HL-60 (cell line): ENCODE data around the gene VGLL2.

ENCODE experiments used
- DNase-seq, 2 experiments: peaks; one replicate each; pipeline ENCODE4 v3.0.0-alpha.2; 2010 to 2020; ENCODE audit warnings: low read depth in 1 of 2, low spot score in 1 of 2
- H3K27ac ChIP-seq: fragments of 250-450 bp; sonication (Bioruptor Pico); replicated peaks from 2 replicates; pipeline ENCODE4 v1.5.1; 2020; ENCODE audit warnings: mild to moderate bottlenecking, moderate library complexity
- H3K27me3 ChIP-seq: fragments of 250-450 bp; sonication (Bioruptor Pico); 2 replicates; pipeline ENCODE4 v1.5.1; 2021; ENCODE audit warnings: mild to moderate bottlenecking, moderate library complexity; ENCODE audit not compliant: insufficient read depth, poor library complexity, severe bottlenecking
- H3K4me3 ChIP-seq: replicated peaks from 2 replicates; pipeline ENCODE4 v1.5.1; 2011; ENCODE audit warnings: mild to moderate bottlenecking, control low read depth, low read length; ENCODE audit not compliant: insufficient read depth
- CTCF ChIP-seq: IDR thresholded peaks from one replicate; pipeline ENCODE4 v1.5.1; 2011; ENCODE audit warnings: low read length, control low read depth, inconsistent platforms; ENCODE audit not compliant: insufficient read depth
- GABPA ChIP-seq: IDR thresholded peaks from 2 replicates; pipeline ENCODE4 v1.6.1; 2012; ENCODE audit warnings: low read depth
- POLR2AphosphoS5 ChIP-seq: IDR thresholded peaks from 2 replicates; pipeline ENCODE4 v1.6.1; 2012; ENCODE audit warnings: low read depth
- REST ChIP-seq: IDR thresholded peaks from 2 replicates; pipeline ENCODE4 v1.6.1; 2012; ENCODE audit warnings: low read depth; ENCODE audit not compliant: insufficient replicate concordance
- SPI1 ChIP-seq: IDR thresholded peaks from 2 replicates; pipeline ENCODE4 v1.6.1; 2012; ENCODE audit warnings: low read depth, mild to moderate bottlenecking, borderline replicate concordance

VGLL2 gene

GRCh38 chr6:117264692-117265409 is 507 bp upstream of the VGLL2 start:
- DNase-seq = no peak
- H3K4me3 ChIP-seq = no peak overlapping the region
- H3K27me3 ChIP-seq = peaks cover 87% of the 10 kb centered on the region
- TF ChIP-seq SPI1 (no peak), CTCF (no peak), REST (no peak), POLR2AphosphoS5 (no peak), GABPA (no peak)
- H3K27ac ChIP-seq = no peak overlapping the region

- DNase-seq = no peak
- H3K27me3 ChIP-seq = peaks cover 86% of the 10 kb centered on the region
- TF ChIP-seq CTCF (no peak), SPI1 (no peak), POLR2AphosphoS5 (no peak), REST (no peak), GABPA (no peak)
- H3K4me3 ChIP-seq = no peak overlapping the region
- no peak overlapping the region for H3K27ac ChIP-seq
These were observed 1.1 kb downstream of the VGLL2 start for GRCh38 chr6:117266257-117267053.

- Histone ChIP-seq H3K4me3 (no peak overlapping the region), H3K27ac (no peak overlapping the region), H3K27me3 (peaks cover 84% of the 10 kb centered on the region)
- DNase-seq = no peak
- TF ChIP-seq CTCF (no peak), POLR2AphosphoS5 (no peak), GABPA (no peak), REST (no peak), SPI1 (no peak)
These were observed 1.6 kb downstream of the VGLL2 start for GRCh38 chr6:117267054-117267347.
